ENCODE data around the gene ARHGEF10L.

ARHGEF10L gene

DNA sequence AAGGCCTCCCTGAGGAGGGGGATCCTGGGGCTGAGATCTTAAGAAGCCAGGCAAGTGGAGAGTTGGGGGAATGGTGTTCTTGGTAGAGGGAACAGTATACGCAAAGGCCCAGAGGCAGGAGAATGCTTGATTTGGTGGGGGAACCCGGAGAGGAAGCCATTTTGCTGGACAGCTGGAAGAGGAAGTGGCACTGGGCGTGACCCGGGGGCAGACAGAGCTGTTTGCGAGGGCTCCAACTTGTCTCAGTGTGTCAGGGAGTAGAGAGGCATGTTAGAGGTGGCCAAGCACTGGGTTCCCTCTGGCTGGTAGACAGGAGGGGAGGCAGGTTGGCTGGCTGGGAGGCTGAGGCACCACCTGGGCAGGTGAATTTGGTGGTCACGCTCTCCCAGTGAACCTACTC is 119.3 kb downstream of the ARHGEF10L start:
- DNase-seq: no peak

DNA sequence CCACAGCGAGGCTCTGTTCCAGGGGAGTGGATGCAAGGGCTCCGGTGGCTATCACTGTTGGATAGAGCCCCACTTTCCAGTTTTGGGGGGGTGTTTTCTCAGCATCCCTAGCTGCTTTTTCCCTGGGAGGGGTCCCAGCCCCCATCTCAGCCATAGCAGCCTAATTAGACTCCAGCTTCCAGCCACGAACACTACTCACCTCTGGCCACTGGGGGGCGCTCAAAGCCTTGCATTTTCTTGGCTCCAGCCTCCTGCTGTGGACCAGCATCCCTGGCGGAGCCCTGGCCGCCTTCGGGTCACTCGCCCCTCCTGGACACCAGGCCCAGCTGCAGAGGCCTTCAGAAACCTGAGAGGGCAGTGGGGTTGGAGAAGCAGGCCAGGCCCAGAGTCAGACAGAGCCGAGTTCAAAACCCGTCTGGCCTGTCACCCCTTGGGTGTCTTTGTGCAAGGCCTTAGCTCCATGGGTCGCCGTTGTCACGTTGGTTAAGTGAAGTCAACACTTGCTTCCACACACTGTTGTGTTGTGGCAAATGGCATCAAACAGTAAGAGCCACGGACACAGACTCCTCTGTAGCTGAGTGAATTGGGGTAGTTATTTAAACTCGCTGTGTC is 122.2 kb downstream of the ARHGEF10L start:
- peak; percentile 57 for DNase-seq

DNA sequence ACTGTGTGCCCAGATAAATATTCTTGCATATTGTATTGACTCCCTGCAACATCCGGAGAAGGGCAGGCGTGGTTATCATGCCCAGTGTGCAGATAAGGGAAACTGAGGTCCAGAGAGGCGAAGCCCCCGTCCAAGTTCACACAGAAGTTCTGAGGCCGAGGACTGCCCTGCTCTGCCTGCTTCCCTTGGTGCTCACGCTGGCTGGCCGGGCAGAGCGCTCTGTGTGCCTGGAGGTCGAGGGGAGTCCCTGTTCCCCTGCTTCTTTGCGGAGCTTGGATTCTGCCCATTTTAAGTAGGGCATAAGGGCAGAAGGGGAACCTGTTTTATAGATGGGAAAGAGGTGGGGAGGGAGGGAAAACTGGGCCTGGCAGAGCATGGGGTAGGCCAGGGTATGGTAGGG is 122.8 kb downstream of the ARHGEF10L start:
- no peak for DNase-seq

DNA sequence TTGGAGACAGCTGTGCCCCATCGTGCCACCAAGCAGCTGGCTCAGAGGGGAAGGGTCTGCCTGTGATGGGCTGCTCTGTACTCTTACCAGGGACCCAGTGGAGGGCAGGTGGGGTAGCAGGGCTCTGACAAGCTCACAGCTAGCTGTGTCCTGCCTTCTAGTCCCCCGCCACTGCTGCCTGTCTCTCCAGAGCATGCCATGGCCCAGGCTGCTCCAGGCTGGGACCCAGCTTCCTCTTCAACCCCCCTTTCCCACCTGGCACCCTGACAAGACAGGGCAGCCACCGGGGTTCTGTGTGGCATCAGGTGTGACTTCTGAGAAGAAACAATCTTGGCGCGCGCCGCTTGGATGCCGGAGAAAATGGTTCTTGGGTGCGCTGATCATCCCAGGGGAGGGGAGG is 123.3 kb downstream of the ARHGEF10L start:
- no peak for DNase-seq

DNA sequence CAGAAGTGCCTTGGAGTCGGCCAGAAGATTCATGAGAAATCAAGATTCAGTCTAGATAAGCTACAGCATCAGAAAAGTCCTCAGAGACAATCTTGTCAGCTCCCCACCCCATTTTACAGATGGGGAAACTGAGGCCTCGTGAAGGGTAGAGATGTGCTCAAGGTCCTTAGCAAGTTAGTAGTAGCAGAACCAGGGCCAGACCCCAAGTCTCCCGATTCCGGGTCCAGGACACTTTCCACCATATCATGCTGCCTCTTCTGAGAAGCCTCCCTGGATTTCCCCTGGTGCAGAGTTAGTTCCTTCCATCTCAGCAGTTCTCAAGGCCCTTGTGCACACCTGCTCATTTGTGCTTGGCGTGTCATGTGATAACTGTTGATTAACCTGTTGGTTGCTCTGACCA is 124.1 kb downstream of the ARHGEF10L start:
- DNase-seq: no peak

DNA sequence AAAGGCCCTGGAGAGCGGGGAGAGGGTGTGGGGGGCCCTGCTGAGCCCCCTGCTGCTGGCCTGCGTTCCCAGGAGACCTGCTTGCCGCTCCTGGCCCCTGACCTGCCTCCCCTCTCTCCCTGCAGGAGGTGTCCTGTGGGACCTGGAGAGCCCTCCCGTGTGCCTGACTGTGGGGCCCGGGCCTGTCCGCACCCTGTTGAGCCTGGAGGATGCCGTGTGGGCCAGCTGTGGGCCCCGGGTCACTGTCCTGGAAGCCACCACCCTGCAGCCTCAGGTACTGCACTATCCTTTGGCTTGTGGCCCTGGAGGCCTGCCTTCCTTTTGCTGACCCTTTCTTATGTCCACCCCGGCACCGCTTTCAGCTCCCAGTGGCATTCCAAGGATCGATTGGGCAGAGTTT is 124.8 kb downstream of the ARHGEF10L start:
- DNase-seq: no peak

DNA sequence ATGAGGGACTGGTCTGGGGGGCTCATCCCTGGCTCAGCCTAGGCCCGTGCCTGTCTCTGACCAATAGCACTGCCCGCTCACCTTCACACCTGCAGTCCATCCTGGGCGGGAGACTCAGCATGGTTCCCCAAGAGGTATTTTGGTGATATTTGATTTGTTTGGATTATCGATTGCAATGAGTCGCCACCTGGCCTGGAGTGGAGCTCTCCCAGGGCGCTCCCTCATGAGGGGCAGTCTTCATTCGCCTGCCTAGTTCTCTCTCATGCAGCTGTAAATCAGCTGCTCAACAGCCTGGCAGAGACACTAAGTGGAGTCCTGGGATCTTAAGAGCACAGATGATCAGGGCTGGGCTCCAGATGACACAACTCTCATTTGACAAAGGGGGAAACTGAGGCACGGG is 125.6 kb downstream of the ARHGEF10L start:
- DNase-seq: no peak

DNA sequence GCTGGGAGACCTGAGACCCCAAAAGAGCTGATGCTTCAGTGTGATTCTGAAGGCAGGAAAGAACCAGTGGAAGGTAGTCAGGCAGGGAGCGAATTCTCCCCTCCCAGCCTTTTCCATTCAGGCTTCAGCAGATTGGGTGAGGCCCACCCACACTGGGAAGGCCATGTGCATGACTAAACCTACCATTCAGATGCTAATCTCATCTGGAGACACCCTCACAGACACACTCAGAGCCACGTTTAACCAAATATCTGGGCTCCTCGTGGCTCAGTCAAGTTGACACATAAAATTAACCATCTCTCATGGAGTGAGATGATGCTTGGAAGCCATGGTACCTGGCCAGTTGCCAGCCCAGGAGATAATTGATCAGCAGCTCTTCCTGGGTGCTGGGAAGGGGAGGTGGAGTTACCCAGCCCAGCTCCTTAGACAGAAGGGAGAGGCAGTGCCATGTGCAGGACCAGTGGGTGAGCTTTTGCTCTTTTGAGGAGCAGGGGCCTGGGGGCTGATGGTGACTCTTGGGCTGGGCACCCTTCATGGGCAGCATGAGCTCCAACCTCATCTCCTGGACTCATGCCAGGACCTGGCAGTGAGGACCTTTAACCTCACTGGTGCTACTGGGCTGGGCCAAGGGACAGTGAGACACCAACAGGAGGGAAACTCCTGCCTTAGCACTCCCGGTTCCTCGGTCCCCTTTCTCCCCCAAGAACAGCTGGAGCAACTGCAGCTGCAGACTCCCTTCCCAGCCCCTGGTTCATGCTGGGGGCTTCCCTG is 126.6 kb downstream of the ARHGEF10L start:
- DNase-seq: no peak

DNA sequence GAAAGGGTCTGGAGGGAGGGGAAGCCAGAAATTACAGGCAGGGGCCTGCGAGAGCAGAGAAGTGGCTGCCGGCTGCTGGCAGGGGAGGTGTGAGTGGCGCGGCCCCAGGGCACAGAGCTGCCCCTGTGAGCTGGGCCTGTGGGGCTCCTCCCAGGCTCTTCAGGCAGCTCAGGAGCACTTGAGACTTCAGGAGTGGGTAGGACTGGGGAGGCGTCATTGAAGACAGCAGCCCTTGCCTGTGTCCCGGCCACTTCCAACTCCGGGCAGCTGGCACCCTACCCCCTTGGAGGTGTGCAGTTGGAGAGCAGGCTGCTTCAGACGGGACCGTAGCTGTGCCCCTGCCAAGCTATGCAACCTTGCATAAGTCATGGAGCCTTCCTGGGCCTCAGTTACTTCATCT is 128.1 kb downstream of the ARHGEF10L start:
- DNase-seq: no peak

DNA sequence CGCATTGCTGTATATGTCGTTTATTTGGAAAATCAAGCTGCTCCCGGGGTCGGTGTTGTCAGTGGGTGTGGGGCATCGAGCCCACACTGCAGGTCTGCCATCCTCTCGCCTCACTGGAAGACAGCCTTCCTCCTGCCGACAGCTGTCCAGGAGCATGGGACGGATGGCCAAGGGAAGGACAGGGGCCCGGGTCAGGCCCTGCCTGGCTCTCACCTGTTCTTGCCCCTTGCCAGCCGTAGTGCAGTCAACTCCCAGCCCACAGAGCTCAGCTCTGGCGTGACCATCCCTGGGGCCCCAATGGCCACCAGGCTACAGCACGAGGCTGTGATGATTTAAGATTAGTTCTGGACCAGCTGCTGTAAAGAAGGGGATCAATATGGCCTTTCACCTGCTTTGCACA is 128.7 kb downstream of the ARHGEF10L start:
- no peak for DNase-seq

DNA sequence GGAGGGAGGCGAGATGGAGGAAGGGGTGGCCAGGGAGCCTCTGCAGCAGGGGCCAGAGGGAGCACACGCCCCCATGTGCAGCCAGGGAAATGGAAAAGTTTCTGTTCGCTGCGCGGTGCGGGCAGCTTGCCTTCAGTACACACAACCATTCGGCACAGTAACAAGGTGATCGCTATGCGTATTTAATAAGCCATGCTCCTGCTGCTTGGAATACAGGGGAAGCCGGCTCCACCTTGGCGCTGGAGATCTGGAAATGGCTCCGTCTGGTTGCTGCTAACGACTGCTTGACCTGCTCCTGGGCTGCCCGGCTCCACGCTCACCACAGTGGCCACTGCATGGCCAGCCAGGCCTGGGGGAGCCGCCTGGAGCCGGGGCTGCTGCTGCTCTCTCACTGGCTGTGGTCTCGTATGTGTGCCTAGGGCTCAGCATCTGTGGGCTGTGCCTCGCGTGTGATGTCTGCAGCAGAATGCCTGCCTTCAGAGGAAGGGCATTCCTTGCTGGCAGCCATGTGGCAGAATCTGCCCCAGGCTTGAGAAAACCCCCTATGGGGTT is 129.2 kb downstream of the ARHGEF10L start:
- no peak for DNase-seq

DNA sequence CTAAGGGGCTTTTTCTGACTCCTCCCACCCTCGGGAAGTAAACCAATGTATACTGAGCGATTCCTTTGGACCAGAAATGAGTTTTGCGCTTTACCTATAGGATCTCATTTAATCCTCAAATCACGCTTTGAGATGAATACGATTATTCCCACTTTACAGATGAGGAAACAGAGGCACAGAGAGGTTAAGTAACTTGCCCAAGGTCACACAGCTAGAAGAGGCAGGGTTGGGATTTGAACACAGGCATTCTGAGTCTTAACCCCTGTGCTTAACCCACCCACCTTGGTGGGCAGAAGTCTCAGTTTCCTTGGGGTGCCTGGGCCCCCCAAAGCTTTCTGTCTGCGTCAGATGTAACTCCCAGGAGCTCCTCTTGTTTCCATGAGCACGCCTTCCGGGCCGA is 129.8 kb downstream of the ARHGEF10L start:
- no peak for DNase-seq

DNA sequence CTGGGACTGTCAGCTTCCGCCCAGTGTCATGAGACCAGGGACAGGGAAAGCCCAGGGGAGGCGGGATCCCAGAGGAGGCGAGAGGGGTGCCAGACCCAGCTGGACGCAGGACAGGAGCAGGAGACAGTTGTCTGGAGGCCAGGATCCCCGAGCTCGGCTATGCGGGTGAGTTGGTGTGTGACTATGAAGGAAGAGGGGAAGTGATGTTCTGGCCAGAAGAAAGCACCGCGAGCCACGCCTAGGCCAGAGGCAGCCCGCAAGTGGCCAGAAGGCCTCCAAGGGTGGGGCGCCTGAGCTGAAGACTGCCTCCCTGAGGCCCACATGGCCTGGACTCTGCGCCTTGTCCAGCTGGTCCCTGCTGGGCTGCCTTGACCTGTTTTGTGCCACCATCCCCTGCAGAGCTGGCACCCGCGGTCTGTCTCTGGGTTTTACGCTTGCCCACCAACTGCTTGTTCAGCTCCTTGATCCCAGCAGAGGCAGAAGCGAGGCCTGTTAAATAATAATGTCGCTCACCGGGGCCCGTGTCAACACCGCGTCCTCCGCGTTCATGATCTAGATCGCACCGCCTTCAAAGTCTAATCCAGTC is 130.5 kb downstream of the ARHGEF10L start:
- no peak for DNase-seq

DNA sequence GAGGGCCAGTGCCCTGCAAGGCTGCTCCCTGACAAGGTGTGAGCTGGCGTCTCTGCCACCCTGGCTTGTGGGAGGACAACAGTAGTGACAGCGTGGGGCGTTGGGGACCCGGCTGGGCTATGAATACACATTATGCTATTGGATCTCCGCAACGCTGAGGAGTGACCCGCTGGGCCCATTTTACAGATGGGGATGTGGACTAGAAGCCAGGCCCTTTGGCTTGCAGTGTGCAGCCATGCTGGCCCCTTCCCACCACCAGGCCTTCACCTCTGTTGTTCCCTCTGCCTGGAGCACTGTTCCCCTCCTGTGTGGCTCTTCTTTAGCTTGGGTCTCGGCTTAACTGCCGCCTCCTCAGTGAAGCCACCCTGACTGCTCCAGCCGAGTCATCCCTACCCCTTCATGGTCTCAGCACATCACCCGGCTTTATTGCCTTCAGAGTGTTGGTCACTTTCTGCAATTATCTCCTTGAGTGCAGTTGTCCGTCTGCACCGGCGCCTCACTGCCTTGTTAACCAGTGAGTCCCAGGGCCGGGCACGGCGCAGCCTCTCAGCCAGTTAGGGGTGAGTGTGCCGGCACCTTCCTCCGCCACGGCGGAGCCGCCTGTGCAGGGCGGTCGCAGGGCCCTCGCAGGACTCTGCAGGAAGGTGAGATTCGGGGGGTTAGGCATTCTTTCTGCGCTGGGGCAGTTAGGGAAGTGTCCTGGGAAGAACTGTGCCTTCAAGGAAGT is 131.3 kb downstream of the ARHGEF10L start:
- DNase-seq: no peak

DNA sequence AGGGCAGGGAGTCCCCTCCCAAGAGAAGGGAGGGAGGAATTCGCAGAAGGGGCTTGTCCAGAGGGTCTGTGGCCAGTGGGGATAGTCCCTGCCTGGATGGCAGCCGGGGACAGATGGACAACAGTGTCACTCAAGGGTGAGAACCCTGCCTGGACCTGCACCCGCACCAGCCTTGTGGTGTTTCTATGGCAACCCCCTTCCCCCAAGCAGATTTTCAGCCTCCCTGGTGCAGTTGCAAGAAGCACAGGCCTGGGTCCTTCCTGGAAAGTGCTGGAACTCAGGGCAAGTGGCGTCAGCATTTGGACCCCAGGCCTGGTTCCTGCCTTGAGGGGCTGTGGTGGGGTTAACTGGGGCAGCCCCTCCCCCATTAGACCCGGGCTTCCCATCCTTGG is 131.8 kb downstream of the ARHGEF10L start:
- DNase-seq: no peak

DNA sequence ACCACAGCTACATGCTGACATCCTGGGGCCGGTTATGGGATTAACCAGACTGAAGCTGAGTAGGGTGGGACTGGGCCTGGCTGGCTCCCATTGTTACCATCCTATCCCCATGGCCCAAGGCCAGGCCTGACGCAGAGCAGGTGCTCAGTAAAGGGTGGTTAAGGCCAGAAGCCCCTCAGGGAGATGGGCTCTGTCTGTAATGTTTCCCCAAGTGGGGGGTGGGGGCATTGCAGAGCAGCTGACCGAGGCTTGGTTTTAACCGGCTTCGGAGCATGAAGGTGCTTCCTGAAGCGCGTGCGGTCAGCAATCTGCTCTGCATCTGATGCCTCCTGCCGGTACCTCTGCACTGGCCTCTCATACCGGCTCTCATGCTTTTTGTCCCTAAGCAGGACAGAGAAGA is 132.2 kb downstream of the ARHGEF10L start:
- no peak for DNase-seq

DNA sequence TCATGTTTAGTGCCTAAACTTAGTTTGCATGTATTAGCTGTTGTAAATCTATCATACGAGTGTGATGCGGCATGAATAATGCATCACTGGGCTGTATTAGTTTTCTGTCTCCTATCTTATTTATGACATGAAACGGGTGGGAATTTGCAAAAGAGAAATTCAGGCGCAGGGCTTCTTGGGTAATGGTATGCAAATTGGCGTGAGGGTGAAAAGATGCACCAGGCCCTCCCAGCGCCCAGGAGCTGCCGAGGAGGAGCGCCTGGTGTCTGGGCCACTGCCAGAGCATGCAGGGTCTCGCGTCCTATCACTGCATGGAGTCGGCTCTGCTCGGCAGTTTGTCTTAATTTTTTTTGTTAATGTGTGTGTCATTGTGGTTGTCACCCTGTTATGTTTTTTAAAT is 132.7 kb downstream of the ARHGEF10L start:
- no peak for DNase-seq

DNA sequence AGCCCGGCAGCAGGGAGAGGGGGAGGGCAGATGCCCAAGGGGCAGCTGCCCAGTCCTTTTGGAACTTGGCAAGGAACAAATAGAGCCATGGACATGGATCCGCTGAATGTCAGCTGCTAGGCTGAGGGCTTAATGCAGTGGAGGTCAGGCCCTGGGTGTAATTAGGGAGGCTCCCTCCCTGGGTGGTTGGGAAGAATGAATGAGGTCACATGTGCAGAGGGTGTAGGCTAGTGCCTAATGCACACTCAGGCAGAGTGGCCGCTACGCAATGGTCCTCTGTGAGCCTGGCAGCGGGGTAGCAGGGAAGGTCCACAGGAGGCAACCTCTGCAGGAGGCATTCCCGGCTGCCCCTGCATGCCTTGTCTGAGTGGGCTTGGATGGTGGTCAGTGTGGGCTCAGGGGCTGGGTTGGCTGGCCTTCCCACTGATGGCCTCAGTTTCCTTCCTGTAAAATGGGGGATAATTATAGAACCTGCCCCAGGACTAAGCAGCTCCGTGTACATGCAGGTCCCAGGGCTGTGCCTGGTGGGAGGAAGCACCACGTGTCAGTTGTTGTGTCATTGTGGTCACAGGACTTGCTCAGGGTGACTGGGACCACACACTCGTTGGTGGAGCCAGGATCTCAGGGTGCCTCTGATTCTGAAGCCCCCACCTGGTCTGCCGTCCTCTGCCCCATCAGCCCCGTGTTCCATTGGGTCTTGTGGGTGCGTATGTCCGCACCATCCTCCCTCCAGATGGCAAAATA is 134.0 kb downstream of the ARHGEF10L start:
- no peak for DNase-seq

DNA sequence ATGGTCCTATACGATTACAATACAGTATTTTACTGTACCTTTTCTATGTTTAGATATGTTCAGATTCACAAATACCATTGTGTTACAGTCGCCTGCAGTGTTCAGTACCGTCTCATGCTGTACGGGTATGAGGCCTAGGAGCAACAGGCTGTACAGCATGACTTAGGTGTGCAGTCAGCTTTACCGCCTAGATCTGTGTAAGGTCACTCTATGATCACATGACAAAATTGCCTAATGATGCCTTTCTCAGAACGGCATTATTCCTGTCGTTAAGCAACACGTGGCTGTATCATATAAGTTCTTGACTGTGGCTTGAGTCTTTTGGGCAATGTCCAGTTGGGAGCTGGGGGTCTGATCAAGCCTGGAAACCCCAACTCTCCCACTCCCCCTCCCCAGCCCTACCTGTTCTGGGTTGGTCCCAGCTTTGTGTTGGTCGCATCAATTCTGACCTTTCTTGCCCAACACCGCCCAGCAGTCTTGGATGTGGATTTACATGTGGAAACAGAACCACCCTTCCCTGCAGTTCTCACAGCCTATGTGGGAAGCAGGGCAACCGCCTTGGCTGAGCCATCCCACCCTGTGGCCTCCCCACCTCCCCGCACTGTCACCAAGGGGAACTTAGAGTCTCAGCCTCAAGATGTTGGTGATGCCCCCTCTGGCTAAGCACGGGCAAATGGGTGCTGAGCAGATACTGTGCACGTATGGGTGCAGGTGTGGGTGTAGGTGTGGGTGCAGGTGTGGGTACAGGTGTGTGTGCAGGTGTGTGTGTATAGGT is 135.4 kb downstream of the ARHGEF10L start:
- no peak for DNase-seq

DNA sequence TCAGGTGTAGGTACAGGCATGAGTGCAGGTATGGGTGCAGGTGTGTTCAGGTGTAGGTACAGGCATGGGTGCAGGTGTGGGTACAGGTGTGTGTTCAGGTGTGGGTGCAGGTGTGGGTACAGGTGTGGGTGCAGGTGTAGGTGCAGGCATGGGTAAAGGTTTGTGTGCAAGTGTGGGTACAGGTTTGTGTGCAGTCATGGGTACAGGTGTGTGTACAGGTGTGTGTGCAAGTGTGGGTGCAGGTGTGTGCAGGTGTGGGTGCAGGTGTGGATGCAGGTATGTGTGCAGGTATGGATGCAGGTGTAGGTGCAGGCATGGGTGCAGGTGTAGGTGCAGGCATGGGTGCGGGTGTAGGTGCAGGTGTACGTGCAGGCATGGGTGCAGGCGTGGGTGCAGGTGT is 136.2 kb downstream of the ARHGEF10L start:
- no peak for DNase-seq

DNA sequence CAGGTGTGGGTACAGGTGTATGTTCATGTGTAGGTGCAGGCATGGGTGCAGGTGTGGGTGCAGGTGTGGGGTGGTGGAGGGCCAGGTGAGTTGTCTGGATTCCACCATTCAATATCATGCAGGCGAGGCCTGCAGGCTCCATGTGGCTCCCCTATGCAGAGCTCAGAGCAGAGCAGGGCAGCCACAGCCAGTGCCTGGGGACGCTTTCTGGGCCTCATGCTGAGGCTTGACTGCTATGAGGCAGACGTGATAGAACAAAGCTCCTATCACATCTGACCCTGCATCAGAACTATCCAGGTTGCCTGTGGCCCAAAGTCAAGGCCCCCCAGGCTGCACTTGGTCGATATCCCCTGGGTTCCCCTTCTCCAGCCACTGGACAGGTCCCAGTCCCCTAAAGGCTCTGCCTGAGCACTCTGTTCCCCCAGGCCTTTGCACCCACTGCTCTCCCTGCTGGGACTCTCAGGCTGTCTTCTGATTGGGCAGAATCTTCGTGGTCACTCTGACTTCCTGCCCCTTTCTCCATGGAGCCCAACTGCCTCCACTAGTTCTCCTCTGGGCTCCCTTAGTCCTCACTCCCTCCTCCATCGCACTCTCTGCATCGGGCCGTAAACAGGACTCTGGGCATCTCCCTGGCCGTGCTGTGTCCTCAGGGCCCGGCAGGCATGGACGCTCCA is 137.0 kb downstream of the ARHGEF10L start:
- no peak for DNase-seq

All from fibroblast of skin of scalp (primary cell).